ENCODE results near the gene NCAPD3. TPM values are rescaled to one million over a fixed set of nuclear protein-coding genes. Genes with fewer than 3 reads are reported as not detected.

NCAPD3 gene
- total RNA-seq, 2 experiments from 2014 or later, result 25.7 to 29.6 TPM

DNA sequence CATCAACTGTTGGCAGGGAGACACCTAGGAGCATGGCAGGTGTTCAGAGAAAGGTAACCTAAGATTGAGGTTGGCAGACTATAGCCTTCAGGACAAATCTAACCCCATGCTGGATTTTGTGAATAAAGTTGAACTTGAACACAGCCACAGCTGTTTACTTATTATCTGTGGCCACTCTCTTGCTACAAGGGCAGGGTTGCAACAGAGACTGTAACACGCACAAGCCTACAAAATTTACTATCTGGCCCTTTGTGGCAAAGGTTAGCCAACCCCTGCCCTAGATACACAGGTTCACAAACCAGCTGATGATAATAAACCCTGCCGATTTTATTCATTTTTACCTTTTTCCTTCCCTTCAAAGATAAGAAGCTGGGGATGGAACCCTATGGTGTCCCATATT, 26.9 kb upstream of the NCAPD3 start:
- Histone ChIP-seq H3K4me3 (ENCODE audit: low read length) (no peak overlapping the region), H3K27me3 (ENCODE audit: control insufficient read depth in 1 of 2, insufficient read depth in 2 of 2, low read length in 2 of 2) (no peaks in the 10 kb centered on the region), H3K36me3 (ENCODE audit: insufficient read depth, low read length) (peaks cover 54% of the 10 kb centered on the region), H3K4me1 (ENCODE audit: insufficient read depth, low read length) (peaks cover 19% of the 10 kb centered on the region), H3K9me3 (ENCODE audit: control insufficient read depth in 1 of 2, insufficient read depth in 1 of 2, low read length in 2 of 2) (no peaks in the 10 kb centered on the region), H3K27ac (ENCODE audit: low read depth in 1 of 2, low read length in 2 of 2) (no peak overlapping the region)
- ChIA-PET CTCF (interaction anchor here (0.8 kb wide), 1 partner anchor 25 kb away, joined by 3 read pairs; no protein-coding TSS in a partner anchor), POLR2A (interaction anchor here (1.1 to 6.6 kb wide), 3 partner anchors 24 to 26 kb away, joined by 3 to 94 read pairs (median 44); partner anchors contain the start of genes GLB1L3, NCAPD3 and VPS26B)
- TF ChIP-seq, protein P1, sequence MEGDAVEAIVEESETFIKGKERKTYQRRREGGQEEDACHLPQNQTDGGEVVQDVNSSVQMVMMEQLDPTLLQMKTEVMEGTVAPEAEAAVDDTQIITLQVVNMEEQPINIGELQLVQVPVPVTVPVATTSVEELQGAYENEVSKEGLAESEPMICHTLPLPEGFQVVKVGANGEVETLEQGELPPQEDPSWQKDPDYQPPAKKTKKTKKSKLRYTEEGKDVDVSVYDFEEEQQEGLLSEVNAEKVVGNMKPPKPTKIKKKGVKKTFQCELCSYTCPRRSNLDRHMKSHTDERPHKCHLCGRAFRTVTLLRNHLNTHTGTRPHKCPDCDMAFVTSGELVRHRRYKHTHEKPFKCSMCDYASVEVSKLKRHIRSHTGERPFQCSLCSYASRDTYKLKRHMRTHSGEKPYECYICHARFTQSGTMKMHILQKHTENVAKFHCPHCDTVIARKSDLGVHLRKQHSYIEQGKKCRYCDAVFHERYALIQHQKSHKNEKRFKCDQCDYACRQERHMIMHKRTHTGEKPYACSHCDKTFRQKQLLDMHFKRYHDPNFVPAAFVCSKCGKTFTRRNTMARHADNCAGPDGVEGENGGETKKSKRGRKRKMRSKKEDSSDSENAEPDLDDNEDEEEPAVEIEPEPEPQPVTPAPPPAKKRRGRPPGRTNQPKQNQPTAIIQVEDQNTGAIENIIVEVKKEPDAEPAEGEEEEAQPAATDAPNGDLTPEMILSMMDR (IDR thresholded peaks at IDR 0.05), result no peak
- Mint-ChIP-seq H3K27ac (no peak overlapping the region), H3K36me3 (ENCODE audit: low read depth) (peaks cover 72% of the 10 kb centered on the region), H3K4me3 (peak overlapping the region; percentile 32), H3K27me3 (no peaks in the 10 kb centered on the region), H3K4me1 (ENCODE audit: low read depth) (peaks cover 39% of the 10 kb centered on the region), H3K9me3 (no peaks in the 10 kb centered on the region)
- no peak for DNase-seq
- intact Hi-C loops (cut with DNase I, micrococcal nuclease), result loop anchor here in 1 of 2 experiments (10.0 kb wide), 1 partner anchor 186 kb away; the partner anchor contains the start of gene JAM3
- ATAC-seq (ENCODE audit: poor library complexity), result no peak

DNA sequence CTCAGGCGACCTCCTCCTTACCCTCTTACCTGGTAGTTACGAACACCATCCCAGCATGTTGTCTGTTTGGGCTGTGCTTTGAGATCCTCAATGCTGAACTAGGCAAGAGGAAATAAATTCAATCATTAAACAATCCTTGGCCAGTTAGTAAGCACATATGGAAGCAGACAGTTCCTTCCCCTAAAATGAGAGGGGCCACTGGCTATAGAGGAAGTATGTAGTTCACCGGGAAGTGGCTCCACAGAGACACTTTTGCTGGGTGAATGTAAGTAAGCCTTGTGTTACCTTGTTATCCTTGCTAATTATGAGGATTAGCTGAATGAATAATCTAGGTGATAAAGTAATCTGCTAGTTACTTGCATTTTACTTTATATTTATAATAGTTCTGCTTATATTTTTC, 26.5 kb upstream of the NCAPD3 start:
- ATAC-seq (ENCODE audit: poor library complexity), result no peak
- no peak for DNase-seq
- CTCF ChIA-PET, result interaction anchor here (0.8 kb wide), 1 partner anchor 26 kb away, joined by 3 read pairs; no protein-coding TSS in a partner anchor
- Mint-ChIP-seq H3K4me3 (no peak overlapping the region), H3K4me1 (ENCODE audit: low read depth) (peaks cover 35% of the 10 kb centered on the region), H3K27ac (no peak overlapping the region), H3K27me3 (no peaks in the 10 kb centered on the region), H3K36me3 (ENCODE audit: low read depth) (peaks cover 76% of the 10 kb centered on the region), H3K9me3 (no peaks in the 10 kb centered on the region)
- POLR2A ChIA-PET, result interaction anchor here (1.1 to 6.6 kb wide), 2 partner anchors 25 kb away, joined by 3 to 94 read pairs; partner anchors contain the start of genes NCAPD3 and VPS26B
- intact Hi-C loops (cut with DNase I, micrococcal nuclease), result loop anchor here in 1 of 2 experiments (10.0 kb wide), 1 partner anchor 185 kb away; the partner anchor contains the start of gene JAM3
- TF ChIP-seq, protein P1 (IDR thresholded peaks at IDR 0.05), result no peak
- Histone ChIP-seq H3K27me3 (ENCODE audit: control insufficient read depth in 1 of 2, insufficient read depth in 2 of 2, low read length in 2 of 2) (no peaks in the 10 kb centered on the region), H3K36me3 (ENCODE audit: insufficient read depth, low read length) (peaks cover 58% of the 10 kb centered on the region), H3K4me1 (ENCODE audit: insufficient read depth, low read length) (peaks cover 19% of the 10 kb centered on the region), H3K27ac (ENCODE audit: low read depth in 1 of 2, low read length in 2 of 2) (no peak overlapping the region), H3K4me3 (ENCODE audit: low read length) (no peak overlapping the region), H3K9me3 (ENCODE audit: control insufficient read depth in 1 of 2, insufficient read depth in 1 of 2, low read length in 2 of 2) (no peaks in the 10 kb centered on the region)

DNA sequence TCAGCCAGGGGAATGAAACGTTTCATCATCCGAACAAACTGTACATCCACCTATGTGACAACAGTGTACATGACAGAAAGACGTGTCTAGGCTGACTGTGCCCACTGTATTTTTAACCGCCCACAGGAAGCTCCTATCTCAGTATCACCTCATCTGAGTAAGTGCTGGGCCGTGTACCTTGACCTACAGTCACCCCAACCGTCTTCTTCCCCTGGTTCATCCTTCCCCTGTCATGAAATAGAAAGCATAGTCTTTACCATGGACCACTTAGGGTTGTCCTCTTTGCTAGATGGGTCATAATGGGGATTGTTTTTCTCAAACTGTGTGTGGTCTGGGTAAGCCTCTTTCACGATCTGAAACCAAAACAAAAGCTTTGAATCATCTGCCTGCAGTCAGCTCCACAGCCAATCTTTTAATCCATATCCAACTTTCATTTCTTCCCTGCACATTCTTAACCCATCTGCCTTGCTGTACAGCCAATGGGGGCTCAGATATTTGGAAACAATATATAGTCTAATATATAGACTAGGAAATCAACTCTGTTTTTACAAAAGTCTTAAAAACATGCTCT, 25.2 kb upstream of the NCAPD3 start:
- ATAC-seq (ENCODE audit: poor library complexity), result no peak
- H3K27me3 Mint-ChIP-seq, result no peaks in the 10 kb centered on the region
- DNase-seq, result no peak
- no peak overlapping the region for H3K27ac ChIP-seq (ENCODE audit: low read depth in 1 of 2, low read length in 2 of 2)
- H3K4me1 ChIP-seq (ENCODE audit: insufficient read depth, low read length), result peaks cover 13% of the 10 kb centered on the region
- H3K9me3 ChIP-seq (ENCODE audit: control insufficient read depth in 1 of 2, insufficient read depth in 1 of 2, low read length in 2 of 2), result no peaks in the 10 kb centered on the region
- peaks cover 25% of the 10 kb centered on the region for H3K4me1 Mint-ChIP-seq (ENCODE audit: low read depth)
- peaks cover 69% of the 10 kb centered on the region for H3K36me3 ChIP-seq (ENCODE audit: insufficient read depth, low read length)
- H3K27ac Mint-ChIP-seq, result no peak overlapping the region
- H3K9me3 Mint-ChIP-seq, result no peaks in the 10 kb centered on the region
- no peak overlapping the region for H3K4me3 ChIP-seq (ENCODE audit: low read length)
- ChIA-PET CTCF (interaction anchor here (1.1 kb wide), 1 partner anchor 27 kb away, joined by 4 read pairs; the partner anchor contains the start of gene GLB1L3), POLR2A (interaction anchor here (6.6 kb wide), 1 partner anchor 24 kb away, joined by 94 read pairs; the partner anchor contains the start of genes NCAPD3 and VPS26B)
- TF ChIP-seq, protein P1 (IDR thresholded peaks at IDR 0.05), result no peak
- no peak overlapping the region for H3K4me3 Mint-ChIP-seq
- no peaks in the 10 kb centered on the region for H3K27me3 ChIP-seq (ENCODE audit: control insufficient read depth in 1 of 2, insufficient read depth in 2 of 2, low read length in 2 of 2)
- H3K36me3 Mint-ChIP-seq (ENCODE audit: low read depth), result peaks cover 89% of the 10 kb centered on the region
- intact Hi-C loops (cut with DNase I, micrococcal nuclease), result no loop called here
